Spleen (tissue), 11 donors: ENCODE results near the gene UTS2R. TPM values are rescaled to one million over a fixed set of nuclear protein-coding genes. Genes with fewer than 3 reads are reported as not detected.

Experiments
- DNase-seq: peaks from one replicate; pipeline ENCODE4 v3.0.0-alpha.2; 2020
- H3K27ac ChIP-seq, 8 donors: fragments of 200-600 bp; sonication (generic) in 7 of 8; 1 replicate in 4 of 8; 2 replicates in 4 of 8; pipeline versions ENCODE4 v1.5.0 to v1.8.0; 2016 to 2021; ENCODE audit warnings: inconsistent platforms in 4 of 8, mild to moderate bottlenecking in 4 of 8, moderate library complexity in 1 of 8
- H3K27me3 ChIP-seq, 7 donors: fragments of 200-600 bp; sonication (generic) in 6 of 7; replicated peaks in 1 of 7; 1 replicate in 4 of 7; 2 replicates in 3 of 7; pipeline versions ENCODE4 v1.5.0 to v1.8.0; 2016 to 2021; ENCODE audit warnings: inconsistent platforms in 3 of 7, mild to moderate bottlenecking in 1 of 7
- H3K36me3 ChIP-seq, 6 donors: fragments of 200-600 bp; sonication (generic) in 5 of 6; 1 replicate in 4 of 6; 2 replicates in 2 of 6; pipeline versions ENCODE4 v1.5.0 to v1.8.0; 2016 to 2021; ENCODE audit warnings: inconsistent platforms in 2 of 6
- H3K4me1 ChIP-seq, 6 donors: fragments of 200-600 bp; sonication (generic) in 5 of 6; 1 replicate in 3 of 6; 2 replicates in 3 of 6; pipeline versions ENCODE4 v1.5.0 to v1.8.0; 2016 to 2021; ENCODE audit warnings: inconsistent platforms in 3 of 6
- H3K4me3 ChIP-seq, 8 donors: fragments of 200-600 bp; sonication (generic) in 7 of 8; 1 replicate in 4 of 8; 2 replicates in 4 of 8; pipeline versions ENCODE4 v1.5.0 to v1.8.0; 2016 to 2021; ENCODE audit warnings: inconsistent platforms in 4 of 8, mild to moderate bottlenecking in 4 of 8, moderate library complexity in 2 of 8
- H3K9me3 ChIP-seq, 8 donors: fragments of 200-600 bp; sonication (generic) in 7 of 8; 1 replicate in 4 of 8; 2 replicates in 4 of 8; pipeline versions ENCODE4 v1.5.0 to v1.8.0; 2016 to 2021; ENCODE audit warnings: inconsistent platforms in 4 of 8
- POLR2A ChIP-seq, 3 donors: fragments of 450-650 bp; IDR thresholded peaks; one replicate each; pipeline ENCODE4 v1.5.1; 2017; ENCODE audit warnings: antibody characterized with exemption in 3 of 3, mild to moderate bottlenecking in 1 of 3
- POLR2AphosphoS5 ChIP-seq, 3 donors: sonication (generic); formaldehyde crosslinking; IDR thresholded peaks; one replicate each; pipeline ENCODE4 v1.5.1; 2017; ENCODE audit warnings: antibody characterized with exemption in 3 of 3
- WGBS, 5 donors: extraction: QIAGEN DNeasy Blood & Tissue Kit in 3 of 5; methylation state at CpG; one replicate each; pipeline versions ENCODE4 v1.1.5 to v1.1.7; 2013 to 2018; 5-methylcytosine and 5-hydroxymethylcytosine counted together
- intact Hi-C: fragments of 100-400 bp; cut with DNase I; formaldehyde crosslinking; loops from one replicate; pipeline ENCODE4 v1.15.0; 2023; ENCODE audit warnings: low total_unique reads
- polyA plus RNA-seq, 3 donors: library from polyadenylated mRNA; stranded (reverse); fragments of 200-250 nt; gene quantifications; one replicate each; pipeline ENCODE4 v1.2.1, GENCODE V29; 2013
- total RNA-seq, 7 donors: library from RNA; depleted of rRNA in 3 of 7; stranded (reverse); fragments of >200 nt in 3 of 7; fragmentation: NEBNext Ultra II Directional in 4 of 7; extraction: Animal tissue kit (Norgen Biotek cat#: 25700) in 4 of 7; gene quantifications; one replicate each; pipeline versions ENCODE4 v1.1.0 to v1.2.1, GENCODE V29; 2016 to 2021
- TF ChIP-seq, protein P1 (sequence below), 11 experiments: fragments of 200-600 bp in 7 of 11; fragments of 450-650 bp in 4 of 11; sonication (generic) in 4 of 11; IDR thresholded peaks in 8 of 11; conservative IDR thresholded peaks in 3 of 11; 1 replicate in 7 of 11; 2 replicates in 4 of 11; pipeline versions ENCODE4 v1.4.0 to v1.8.0; 2016 to 2021; ENCODE audit warnings: antibody characterized with exemption in 11 of 11, inconsistent platforms in 4 of 11, mild to moderate bottlenecking in 1 of 11
- donor health status: healthy with polysubstance abuse.
- donor health status: DM: no; HTN: no; CAD: no; lungs with moderate emphysema.
- donor health status: DM: no; HTN: no; CAD: no.
- donor health status: Bipolar disorder and iron deficiency.
- donor health status: healthy.
- donor health status: DM: no; HTN: no; CAD: no.
- donor health status: DM: yes; HTN: yes; CAD: no.

The UTS2R gene
- total and polyA plus RNA-seq, 10 donors, result 0.26 to 3.1 (median 0.60) TPM; not detected in 5

DNA sequence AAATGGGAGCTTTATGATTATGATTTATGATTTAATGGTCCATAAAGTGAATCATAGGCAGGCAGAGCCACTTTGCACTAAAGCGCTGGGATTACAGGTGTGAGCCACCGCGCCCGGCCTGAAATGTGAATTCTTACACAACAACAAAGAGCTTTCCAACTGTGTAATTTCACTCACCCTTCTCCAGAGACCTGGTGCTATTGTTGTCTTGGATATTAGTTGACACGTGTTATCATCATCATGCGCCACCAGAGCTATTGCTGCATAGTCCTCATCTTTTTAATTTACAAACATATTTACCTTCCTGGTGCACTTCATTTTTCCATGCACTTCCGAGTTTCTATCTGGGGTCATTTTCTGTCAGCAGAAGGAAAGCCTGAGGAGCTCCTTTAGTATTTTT lies 4.8 kb upstream of the UTS2R start:
- no peak for DNase-seq
- no peaks in the 10 kb centered on the region for H3K9me3 ChIP-seq
- H3K36me3 ChIP-seq, result no peaks in the 10 kb centered on the region
- H3K4me3 ChIP-seq, result no peak overlapping the region
- H3K4me1 ChIP-seq, result peaks cover 5 to 20% (median 19%) of the 10 kb centered on the region in 6 donors
- peaks cover under 1 to 35% (median 24%) of the 10 kb centered on the region in 7 donors for H3K27me3 ChIP-seq
- H3K27ac ChIP-seq, result no peak overlapping the region
- TF ChIP-seq POLR2AphosphoS5 (IDR thresholded peaks at IDR 0.05) (no peak), POLR2A (IDR thresholded peaks at IDR 0.05) (no peak)
- WGBS, 5 donors, result 88 to 95% (median 91%) methylated on average over 7 of the region's 7 CpGs
- intact Hi-C loops, result no loop called here

DNA sequence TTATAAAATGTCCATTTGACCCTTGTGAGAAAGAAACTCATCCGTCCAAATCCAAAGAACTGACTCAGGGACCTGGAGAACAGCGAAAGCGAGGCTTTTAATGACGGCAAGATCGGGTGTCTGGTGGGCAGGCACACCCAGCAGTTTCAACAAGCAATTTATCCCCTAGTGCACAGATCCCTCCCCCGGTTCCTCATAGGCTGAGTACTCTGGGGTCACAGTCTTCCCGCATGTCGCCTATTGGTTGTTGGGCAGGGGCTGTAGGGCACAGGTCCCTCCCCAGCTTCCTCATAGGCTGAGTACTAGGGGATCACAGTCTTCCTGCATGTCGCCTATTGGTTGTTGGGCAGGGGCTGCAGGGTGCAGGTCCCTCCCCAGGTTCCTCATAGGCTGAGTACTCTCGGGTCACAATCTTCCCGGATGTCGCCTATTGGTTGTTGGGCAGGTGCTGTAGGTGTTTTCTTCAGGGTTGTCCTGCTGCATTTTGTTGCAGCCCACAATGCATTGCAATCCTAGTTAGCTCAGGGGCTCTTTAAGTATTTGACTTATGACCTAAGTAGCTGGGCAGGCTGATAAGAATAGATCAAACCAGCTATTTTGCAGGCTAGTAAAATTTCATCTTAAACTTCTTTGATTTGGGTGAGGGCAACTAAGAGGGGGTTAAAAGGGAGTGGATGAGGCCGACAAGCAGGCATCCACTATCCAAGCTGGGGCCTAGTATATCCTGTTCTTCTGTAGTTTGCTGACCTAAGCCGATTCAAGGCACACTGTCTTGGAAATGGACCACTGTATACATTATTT lies 3.6 kb upstream of the UTS2R start:
- Histone ChIP-seq H3K27ac (no peak overlapping the region), H3K27me3 (peaks cover 4 to 47% (median 36%) of the 10 kb centered on the region in 7 donors), H3K36me3 (no peaks in the 10 kb centered on the region), H3K4me3 (no peak overlapping the region), H3K9me3 (no peaks in the 10 kb centered on the region), H3K4me1 (peaks cover 8 to 32% (median 30%) of the 10 kb centered on the region in 6 donors)
- 84 to 93% (median 87%) methylated on average over 11 to 14 of the region's 14 CpGs for WGBS, 5 donors
- TF ChIP-seq, protein P1, sequence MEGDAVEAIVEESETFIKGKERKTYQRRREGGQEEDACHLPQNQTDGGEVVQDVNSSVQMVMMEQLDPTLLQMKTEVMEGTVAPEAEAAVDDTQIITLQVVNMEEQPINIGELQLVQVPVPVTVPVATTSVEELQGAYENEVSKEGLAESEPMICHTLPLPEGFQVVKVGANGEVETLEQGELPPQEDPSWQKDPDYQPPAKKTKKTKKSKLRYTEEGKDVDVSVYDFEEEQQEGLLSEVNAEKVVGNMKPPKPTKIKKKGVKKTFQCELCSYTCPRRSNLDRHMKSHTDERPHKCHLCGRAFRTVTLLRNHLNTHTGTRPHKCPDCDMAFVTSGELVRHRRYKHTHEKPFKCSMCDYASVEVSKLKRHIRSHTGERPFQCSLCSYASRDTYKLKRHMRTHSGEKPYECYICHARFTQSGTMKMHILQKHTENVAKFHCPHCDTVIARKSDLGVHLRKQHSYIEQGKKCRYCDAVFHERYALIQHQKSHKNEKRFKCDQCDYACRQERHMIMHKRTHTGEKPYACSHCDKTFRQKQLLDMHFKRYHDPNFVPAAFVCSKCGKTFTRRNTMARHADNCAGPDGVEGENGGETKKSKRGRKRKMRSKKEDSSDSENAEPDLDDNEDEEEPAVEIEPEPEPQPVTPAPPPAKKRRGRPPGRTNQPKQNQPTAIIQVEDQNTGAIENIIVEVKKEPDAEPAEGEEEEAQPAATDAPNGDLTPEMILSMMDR (IDR thresholded peaks at IDR 0.05 in 8 of 11, conservative IDR thresholded peaks at IDR 0.05 in 3 of 11), result no peak
- TF ChIP-seq POLR2A (IDR thresholded peaks at IDR 0.05) (no peak), POLR2AphosphoS5 (IDR thresholded peaks at IDR 0.05) (no peak)
- no peak for DNase-seq
- intact Hi-C loops, result no loop called here

DNA sequence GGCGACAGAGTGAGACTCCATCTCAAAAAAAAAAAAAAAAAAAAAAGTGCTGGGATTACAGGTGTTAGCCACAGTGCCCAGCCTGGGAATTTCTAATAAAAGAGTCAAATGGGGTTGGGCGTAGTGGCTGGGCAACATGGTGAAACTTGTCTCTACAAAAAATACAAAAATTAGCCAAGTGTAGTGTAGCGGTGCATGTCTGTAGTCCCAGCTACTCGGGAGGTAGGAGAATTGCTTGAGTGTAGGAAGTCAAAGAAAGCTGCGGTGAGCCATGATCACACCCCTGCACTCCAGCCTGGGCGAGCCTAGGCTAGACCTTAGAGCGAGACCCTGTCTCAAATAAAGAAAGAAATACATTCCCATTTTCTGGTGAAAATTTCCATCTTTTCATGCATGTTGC lies 2.4 kb upstream of the UTS2R start:
- no peak overlapping the region for H3K4me3 ChIP-seq
- WGBS, 5 donors, result 86 to 91% (median 88%) methylated on average over 6 to 7 of the region's 7 CpGs
- TF ChIP-seq, protein P1 (IDR thresholded peaks at IDR 0.05 in 8 of 11, conservative IDR thresholded peaks at IDR 0.05 in 3 of 11), result no peak
- TF ChIP-seq POLR2AphosphoS5 (IDR thresholded peaks at IDR 0.05) (no peak), POLR2A (IDR thresholded peaks at IDR 0.05) (no peak)
- H3K4me1 ChIP-seq, result peaks cover 8 to 38% (median 33%) of the 10 kb centered on the region in 6 donors
- DNase-seq, result no peak
- H3K27ac ChIP-seq, result no peak overlapping the region
- H3K27me3 ChIP-seq, result peaks cover 4 to 60% (median 48%) of the 10 kb centered on the region in 7 donors
- H3K9me3 ChIP-seq, result no peaks in the 10 kb centered on the region
- intact Hi-C loops, result no loop called here
- no peaks in the 10 kb centered on the region for H3K36me3 ChIP-seq

DNA sequence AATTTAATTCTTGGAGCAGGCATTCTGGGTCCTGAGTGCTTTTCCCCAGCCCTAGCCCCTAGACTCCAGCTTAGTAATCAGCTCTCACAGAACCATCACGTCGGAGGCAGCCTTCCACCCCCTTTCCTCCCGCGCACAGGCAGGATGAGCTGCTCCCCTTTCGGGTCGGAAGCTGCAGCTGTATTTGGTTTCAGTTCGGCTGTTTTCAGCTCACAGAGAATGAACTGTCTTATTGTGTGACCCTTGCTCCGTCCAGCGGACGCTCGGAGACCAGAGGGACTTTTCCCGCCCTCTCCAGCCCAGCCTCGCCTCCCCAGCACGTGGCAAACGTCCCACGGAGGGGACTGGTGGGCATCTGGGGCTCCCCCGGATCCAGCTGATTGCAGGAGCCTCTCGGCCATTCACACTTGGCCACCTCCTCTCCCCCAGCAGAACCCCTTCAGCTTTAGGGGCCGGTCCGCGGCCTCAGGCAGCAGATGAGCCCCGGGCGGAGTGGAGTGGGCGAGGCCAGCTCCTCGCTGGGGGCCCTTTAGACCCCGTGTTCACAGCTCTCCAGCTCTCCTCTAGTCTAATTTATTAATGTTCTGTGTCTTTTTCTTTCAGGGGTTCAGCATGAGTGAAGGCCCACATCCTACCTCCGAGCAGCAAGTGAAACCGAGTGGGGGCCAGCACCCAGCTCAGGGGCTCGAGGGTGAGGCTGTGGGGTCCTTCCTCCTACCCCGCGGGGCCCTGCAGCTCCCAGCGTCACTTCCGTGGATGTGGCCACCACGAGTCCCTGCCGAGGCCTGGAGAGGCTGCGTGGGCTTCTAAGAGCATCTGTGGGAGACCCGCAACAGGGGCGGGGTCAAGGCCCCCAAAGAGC lies 863 bp upstream of the UTS2R start:
- TF ChIP-seq POLR2AphosphoS5 (IDR thresholded peaks at IDR 0.05), result no peak
- TF ChIP-seq, protein P1 (IDR thresholded peaks at IDR 0.05 in 8 of 11, conservative IDR thresholded peaks at IDR 0.05 in 3 of 11), result peak in 1 of 11 experiments; percentile 1
- WGBS, 5 donors, result 24 to 32% (median 29%) methylated on average over 34 to 38 of the region's 38 CpGs
- intact Hi-C loops, result no loop called here
- Histone ChIP-seq H3K36me3 (no peaks in the 10 kb centered on the region), H3K9me3 (no peaks in the 10 kb centered on the region), H3K27me3 (peaks cover 4 to 75% (median 62%) of the 10 kb centered on the region in 7 donors), H3K4me1 (peaks cover 8 to 41% (median 33%) of the 10 kb centered on the region in 6 donors), H3K27ac (no peak overlapping the region), H3K4me3 (peak overlapping the region in 7 of 8 donors; percentile 6 to 64 (median 30))
- no peak for DNase-seq
